Forelimb muscle (tissue), 1 donor: ENCODE results near the gene KIAA1586. TPM values are rescaled to one million over a fixed set of nuclear protein-coding genes. Genes with fewer than 3 reads are reported as not detected.

Source experiments
- polyA plus RNA-seq: library from polyadenylated mRNA; unstranded; fragments of 120-200 nt; gene quantifications from one replicate; pipeline ENCODE4 v1.2.1, GENCODE V29; 2013; ENCODE audit not compliant: insufficient read length

Gene KIAA1586
- polyA plus RNA-seq, 1 donor: 12.7 TPM

Other genes with a start within 250 kb of the KIAA1586 start
- 0.77 TPM for gene BEND6, start 91.6 kb upstream of the KIAA1586 start, polyA plus RNA-seq
- 23.8 TPM for gene ZNF451, start 43.5 kb downstream of the KIAA1586 start, polyA plus RNA-seq
- 11.0 TPM for gene BAG2, start 125.6 kb downstream of the KIAA1586 start, polyA plus RNA-seq
- gene RAB23, start 175.6 kb downstream of the KIAA1586 start, polyA plus RNA-seq: 11.2 TPM